DOHH2 (cell line): ENCODE results near the gene KLKB1.

Experiments
- H3F3A ChIP-seq: fragments of 200-600 bp; sonication (generic), shearing (Covaris generic); 2 replicates; pipeline ENCODE4 v1.6.0; 2016; ENCODE audit warnings: antibody characterized with exemption, mild to moderate bottlenecking; ENCODE audit not compliant: control insufficient read depth, insufficient read depth
- H3K27ac ChIP-seq: fragments of 200-600 bp; sonication (generic); 2 replicates; pipeline ENCODE4 v1.5.1; 2014; ENCODE audit warnings: low read depth, mild to moderate bottlenecking, low read length, moderate library complexity
- H3K27me3 ChIP-seq: fragments of 200-600 bp; sonication (generic); 2 replicates; pipeline ENCODE4 v1.6.1; 2014; ENCODE audit warnings: mild to moderate bottlenecking, low read length, mixed read lengths; ENCODE audit not compliant: control insufficient read depth
- H3K36me3 ChIP-seq: fragments of 200-600 bp; sonication (generic); 2 replicates; pipeline ENCODE4 v1.6.1; 2014; ENCODE audit warnings: mild to moderate bottlenecking, low read length, moderate library complexity, mixed read lengths; ENCODE audit not compliant: control insufficient read depth
- H3K4me1 ChIP-seq: fragments of 200-600 bp; sonication (generic); 2 replicates; pipeline ENCODE4 v1.6.1; 2014; ENCODE audit warnings: mild to moderate bottlenecking, low read length, mixed read lengths; ENCODE audit not compliant: control insufficient read depth
- H3K4me2 ChIP-seq: fragments of 200-600 bp; sonication (generic); 2 replicates; pipeline ENCODE4 v1.6.0; 2014; ENCODE audit warnings: mild to moderate bottlenecking, low read length, moderate library complexity
- H3K4me3 ChIP-seq: fragments of 200-600 bp; sonication (generic); 2 replicates; pipeline ENCODE4 v1.5.1; 2014; ENCODE audit warnings: mild to moderate bottlenecking, low read length, mixed read lengths
- H3K79me2 ChIP-seq: fragments of 200-600 bp; sonication (generic); 2 replicates; pipeline ENCODE4 v1.6.1; 2014; ENCODE audit warnings: mild to moderate bottlenecking, low read length, mixed read lengths; ENCODE audit not compliant: control insufficient read depth
- H3K9me2 ChIP-seq: fragments of 200-600 bp; sonication (generic); replicated peaks from 2 replicates; pipeline ENCODE4 v1.6.1; 2014; ENCODE audit warnings: mild to moderate bottlenecking, low read length, mixed read lengths; ENCODE audit not compliant: control insufficient read depth
- H3K9me3 ChIP-seq: fragments of 200-600 bp; sonication (generic); 2 replicates; pipeline ENCODE4 v1.6.1; 2014; ENCODE audit warnings: antibody characterized with exemption, low read length, mixed read lengths; ENCODE audit not compliant: control insufficient read depth, insufficient read depth
- H4K20me1 ChIP-seq: fragments of 200-600 bp; sonication (generic); 2 replicates; pipeline ENCODE4 v1.6.0; 2014; ENCODE audit warnings: low read depth, mild to moderate bottlenecking, antibody characterized with exemption, low read length, moderate library complexity; ENCODE audit not compliant: control insufficient read depth, insufficient read depth
- CTCF ChIP-seq: fragments of 200-600 bp; sonication (generic); IDR thresholded peaks from one replicate; pipeline ENCODE4 v1.5.1; 2014; ENCODE audit warnings: antibody characterized with exemption, mild to moderate bottlenecking, low read depth, low read length; ENCODE audit not compliant: poor library complexity, severe bottlenecking
- EZH2phosphoT487 ChIP-seq: fragments of 200-600 bp; sonication (generic); IDR thresholded peaks from 2 replicates; pipeline ENCODE4 v1.6.1; 2017; ENCODE audit warnings: borderline replicate concordance, mild to moderate bottlenecking, antibody characterized with exemption, low read length, moderate library complexity, mixed read lengths

Gene KLKB1

DNA sequence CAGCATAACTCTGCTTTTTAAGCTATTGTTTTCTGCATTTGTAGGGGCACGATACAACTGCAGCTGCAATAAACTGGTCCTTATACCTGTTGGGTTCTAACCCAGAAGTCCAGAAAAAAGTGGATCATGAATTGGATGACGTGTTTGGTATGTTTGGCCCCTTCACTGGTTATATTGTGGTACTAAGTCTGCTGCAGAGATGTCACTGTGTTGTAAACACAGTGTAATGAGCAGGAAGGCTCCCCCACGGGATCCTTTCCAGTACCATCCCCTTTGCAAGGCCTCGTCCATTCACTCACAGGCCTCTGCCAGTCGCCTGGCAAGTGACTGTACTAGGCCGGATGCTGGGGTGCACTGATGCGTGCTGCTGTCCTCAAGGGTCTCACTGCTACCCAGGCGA lies 22.2 kb upstream of the KLKB1 start:
- TF ChIP-seq EZH2phosphoT487 = no peak
- TF ChIP-seq CTCF = no peak
- Histone ChIP-seq H3K36me3 (peaks cover 3% of the 10 kb centered on the region; the same call in 1 of the 2 replicates), H3K9me2 (no peaks in the 10 kb centered on the region), H3K79me2 (no peaks in the 10 kb centered on the region), H3K4me1 (peaks cover 46% of the 10 kb centered on the region), H3K27ac (no peak overlapping the region), H3F3A (peaks cover 15% of the 10 kb centered on the region), H3K9me3 (peaks cover 7% of the 10 kb centered on the region), H3K4me3 (peak overlapping the region; percentile 72), H4K20me1 (no peaks in the 10 kb centered on the region), H3K4me2 (peak overlapping the region; percentile 70), H3K27me3 (no peaks in the 10 kb centered on the region)

GRCh38 chr4:186216465-186217024 lies 10.8 kb upstream of the KLKB1 start:
- Histone ChIP-seq H3K27me3 (no peaks in the 10 kb centered on the region), H3K79me2 (no peaks in the 10 kb centered on the region), H3K36me3 (no peaks in the 10 kb centered on the region), H4K20me1 (no peaks in the 10 kb centered on the region), H3F3A (no peaks in the 10 kb centered on the region), H3K4me1 (no peaks in the 10 kb centered on the region), H3K9me3 (no peaks in the 10 kb centered on the region), H3K9me2 (no peaks in the 10 kb centered on the region), H3K27ac (no peak overlapping the region), H3K4me2 (no peak overlapping the region), H3K4me3 (no peak overlapping the region)
- TF ChIP-seq CTCF = no peak
- no peak for TF ChIP-seq EZH2phosphoT487

DNA sequence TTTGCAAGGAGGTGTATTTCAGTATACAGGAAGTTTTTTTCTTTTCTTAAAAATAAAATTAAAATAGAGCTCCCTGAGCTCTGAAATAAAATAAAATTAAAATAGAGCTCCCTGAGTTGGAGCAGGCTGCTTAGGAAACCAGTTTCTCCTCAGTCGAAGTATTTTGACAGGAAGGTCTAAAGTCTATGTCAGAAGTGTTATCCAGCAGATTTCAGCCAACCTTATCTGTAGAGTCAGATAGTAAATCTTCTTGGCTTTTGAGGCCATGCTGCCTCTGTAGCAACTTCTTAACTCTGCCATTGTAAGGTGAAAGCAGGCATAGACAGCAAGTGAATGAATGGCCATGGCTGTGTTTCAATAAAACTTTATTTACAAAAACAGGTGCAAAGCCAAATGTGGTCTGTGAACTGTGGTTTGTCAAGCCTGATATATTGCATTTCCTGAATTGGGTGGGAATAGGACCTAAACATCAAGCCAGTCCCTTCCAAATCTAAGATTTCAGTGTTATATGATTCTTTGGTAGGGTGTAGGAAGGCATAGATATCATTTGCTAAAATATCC lies 9.5 kb upstream of the KLKB1 start:
- Histone ChIP-seq H3K9me2 (no peaks in the 10 kb centered on the region), H3K4me3 (no peak overlapping the region), H3K27ac (no peak overlapping the region), H3K79me2 (no peaks in the 10 kb centered on the region), H3K36me3 (no peaks in the 10 kb centered on the region), H3F3A (no peaks in the 10 kb centered on the region), H3K27me3 (no peaks in the 10 kb centered on the region), H3K9me3 (no peaks in the 10 kb centered on the region), H4K20me1 (no peaks in the 10 kb centered on the region), H3K4me1 (no peaks in the 10 kb centered on the region), H3K4me2 (no peak overlapping the region)
- TF ChIP-seq CTCF = no peak
- TF ChIP-seq EZH2phosphoT487 = no peak
